ENCODE data around the gene DTX1.

The DTX1 gene

DNA sequence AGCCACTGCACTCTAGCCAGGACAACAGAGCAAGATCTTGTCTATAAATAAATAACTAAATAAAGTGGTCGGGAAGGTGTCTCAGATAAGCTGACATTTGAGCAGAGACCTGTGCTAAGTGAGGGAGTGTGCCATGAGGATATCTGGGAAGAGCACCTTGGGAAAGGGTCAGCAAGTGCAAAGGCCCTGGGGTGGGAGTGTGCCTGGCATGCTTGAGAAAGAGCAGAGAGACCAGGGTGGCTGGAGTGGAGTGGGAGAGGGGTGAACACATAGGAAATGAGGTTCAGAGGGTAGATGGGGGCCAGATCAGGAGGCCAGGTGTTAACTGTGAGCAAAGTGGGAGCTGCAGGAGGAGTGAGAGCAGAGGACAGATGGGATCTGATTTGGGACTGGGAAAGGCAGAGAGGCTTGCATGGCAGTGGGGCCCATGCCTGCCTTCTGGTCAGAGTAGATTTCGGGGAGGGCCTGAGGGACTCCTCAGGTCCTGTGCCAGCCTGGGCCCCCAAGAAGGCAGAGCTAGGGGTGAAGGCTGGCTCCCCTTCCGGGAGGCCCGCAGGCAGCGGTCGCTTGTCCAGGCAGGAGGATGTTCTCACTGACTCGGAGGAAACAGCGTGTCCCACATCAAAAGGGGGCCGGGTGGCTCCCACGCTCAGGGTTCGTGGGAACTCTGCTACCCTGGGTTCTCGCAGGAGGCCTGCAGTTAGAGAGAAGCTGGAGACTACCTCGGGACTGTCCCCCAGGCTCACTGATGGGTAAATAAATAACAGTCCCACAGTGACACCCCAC is 32.6 kb downstream of the DTX1 start:
- TF ChIP-seq TARDBP (IDR thresholded peaks at IDR 0.05) (no peak), NFRKB (IDR thresholded peaks at IDR 0.05) (no peak), ZNF384 (IDR thresholded peaks at IDR 0.05) (no peak), FOXA1 (IDR thresholded peaks at IDR 0.05) (no peak)
- DNase-seq (ENCODE audit: extremely low spot score), result no peak
- ChIA-PET CTCF (no interaction called here), POLR2A (no interaction called here)

DNA sequence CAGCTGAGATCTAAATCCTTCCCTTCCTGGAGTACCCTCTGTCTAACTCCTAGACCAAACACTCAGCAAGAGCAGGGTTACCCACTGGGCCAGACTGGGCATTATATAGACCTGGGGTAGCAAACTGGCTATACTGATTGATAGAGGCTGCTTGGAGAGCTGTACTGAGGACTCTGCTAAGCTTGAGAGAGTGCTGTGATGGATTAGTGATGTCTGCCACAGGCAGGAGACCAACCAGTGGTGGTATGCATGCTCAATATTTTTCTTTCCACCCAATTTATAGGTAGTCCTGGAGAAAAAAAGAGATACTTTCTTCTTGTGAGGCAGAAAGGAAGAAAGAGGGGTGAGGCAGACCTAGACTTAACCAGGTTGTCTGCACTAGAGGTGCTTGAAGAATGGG is 33.3 kb downstream of the DTX1 start:
- POLR2A ChIA-PET, result no interaction called here

GRCh38 chr12:113090740-113091139 is 34.2 kb downstream of the DTX1 start:
- TF ChIP-seq FOXA1 (IDR thresholded peaks at IDR 0.05) (no peak), PKNOX1 (IDR thresholded peaks at IDR 0.05) (no peak), TARDBP (IDR thresholded peaks at IDR 0.05) (no peak), HDGF (IDR thresholded peaks at IDR 0.05; ENCODE audit: borderline replicate concordance) (no peak), SUZ12 (IDR thresholded peaks at IDR 0.05) (no peak), CTBP1 (IDR thresholded peaks at IDR 0.05; ENCODE audit: borderline replicate concordance) (no peak), ZNF384 (IDR thresholded peaks at IDR 0.05) (no peak), BHLHE40 (IDR thresholded peaks at IDR 0.05; ENCODE audit: borderline replicate concordance) (no peak), LEF1 (IDR thresholded peaks at IDR 0.05; ENCODE audit: borderline replicate concordance) (no peak), NFRKB (IDR thresholded peaks at IDR 0.05) (no peak), ARNT (IDR thresholded peaks at IDR 0.05) (no peak), L3MBTL2 (conservative IDR thresholded peaks at IDR 0.05) (no peak), SP1 (IDR thresholded peaks at IDR 0.05) (no peak), FOXM1 (IDR thresholded peaks at IDR 0.05; ENCODE audit: borderline replicate concordance) (no peak)
- CTCF ChIA-PET, result no interaction called here
- POLR2A ChIA-PET, result no interaction called here
- DNase-seq (ENCODE audit: extremely low spot score), result no peak

More for the DNA sequence above, 33.3 kb downstream of the DTX1 start:
- no peak for DNase-seq (ENCODE audit: extremely low spot score)
- TF ChIP-seq BHLHE40 (IDR thresholded peaks at IDR 0.05; ENCODE audit: borderline replicate concordance) (no peak), L3MBTL2 (conservative IDR thresholded peaks at IDR 0.05) (no peak), ARNT (IDR thresholded peaks at IDR 0.05) (no peak), PKNOX1 (IDR thresholded peaks at IDR 0.05) (no peak), SP1 (IDR thresholded peaks at IDR 0.05) (no peak), LEF1 (IDR thresholded peaks at IDR 0.05; ENCODE audit: borderline replicate concordance) (no peak), ELF4 (IDR thresholded peaks at IDR 0.05) (no peak), CTBP1 (IDR thresholded peaks at IDR 0.05; ENCODE audit: borderline replicate concordance) (no peak), HDGF (IDR thresholded peaks at IDR 0.05; ENCODE audit: borderline replicate concordance) (no peak), SUZ12 (IDR thresholded peaks at IDR 0.05) (no peak), ZNF384 (IDR thresholded peaks at IDR 0.05) (no peak), FOXA1 (IDR thresholded peaks at IDR 0.05) (no peak), FOXM1 (IDR thresholded peaks at IDR 0.05; ENCODE audit: borderline replicate concordance) (no peak), FOXK2 (IDR thresholded peaks at IDR 0.05) (no peak), NFRKB (IDR thresholded peaks at IDR 0.05) (no peak)
- CTCF ChIA-PET, result no interaction called here

- CTCF ChIA-PET, result no interaction called here
- no peak for DNase-seq (ENCODE audit: extremely low spot score)
- TF ChIP-seq SUZ12 (IDR thresholded peaks at IDR 0.05) (no peak), ZNF384 (IDR thresholded peaks at IDR 0.05) (no peak), ELF4 (IDR thresholded peaks at IDR 0.05) (no peak), FOXA1 (IDR thresholded peaks at IDR 0.05) (no peak), FOXM1 (IDR thresholded peaks at IDR 0.05; ENCODE audit: borderline replicate concordance) (no peak), LEF1 (IDR thresholded peaks at IDR 0.05; ENCODE audit: borderline replicate concordance) (no peak), SP1 (IDR thresholded peaks at IDR 0.05) (no peak), HDGF (IDR thresholded peaks at IDR 0.05; ENCODE audit: borderline replicate concordance) (no peak), ARNT (IDR thresholded peaks at IDR 0.05) (no peak), FOXK2 (IDR thresholded peaks at IDR 0.05) (no peak), PKNOX1 (IDR thresholded peaks at IDR 0.05) (no peak), TARDBP (IDR thresholded peaks at IDR 0.05) (no peak), BHLHE40 (IDR thresholded peaks at IDR 0.05; ENCODE audit: borderline replicate concordance) (no peak), L3MBTL2 (conservative IDR thresholded peaks at IDR 0.05) (no peak), CTBP1 (IDR thresholded peaks at IDR 0.05; ENCODE audit: borderline replicate concordance) (no peak)
- POLR2A ChIA-PET, result no interaction called here
These were observed 35.0 kb downstream of the DTX1 start for GRCh38 chr12:113091506-113091905.

- no peak for TF ChIP-seq NFRKB (IDR thresholded peaks at IDR 0.05)
- no peak for TF ChIP-seq FOXA1 (IDR thresholded peaks at IDR 0.05)
- TF ChIP-seq FOXM1 (IDR thresholded peaks at IDR 0.05; ENCODE audit: borderline replicate concordance), result no peak
- TF ChIP-seq L3MBTL2 (conservative IDR thresholded peaks at IDR 0.05), result no peak
- no peak for TF ChIP-seq HDGF (IDR thresholded peaks at IDR 0.05; ENCODE audit: borderline replicate concordance)
- TF ChIP-seq FOXK2 (IDR thresholded peaks at IDR 0.05), result no peak
- no peak for TF ChIP-seq ARNT (IDR thresholded peaks at IDR 0.05)
- TF ChIP-seq CTBP1 (IDR thresholded peaks at IDR 0.05; ENCODE audit: borderline replicate concordance), result no peak
- TF ChIP-seq BHLHE40 (IDR thresholded peaks at IDR 0.05; ENCODE audit: borderline replicate concordance), result no peak
- TF ChIP-seq SP1 (IDR thresholded peaks at IDR 0.05), result no peak
- POLR2A ChIA-PET, result no interaction called here
- CTCF ChIA-PET, result no interaction called here
- DNase-seq (ENCODE audit: extremely low spot score), result peak; percentile 58
These were observed 36.3 kb downstream of the DTX1 start for GRCh38 chr12:113092607-113093408.
